Glutamatergic neuron (in vitro differentiated cells): ENCODE measurements around the gene GOLGA1. TPM values are rescaled to one million over a fixed set of nuclear protein-coding genes. Genes with fewer than 3 reads are reported as not detected.
"Not testable (repeated sequence)": the region's sequence is repeated elsewhere in the genome, so short reads cannot be mapped to it uniquely, and the experiment has no call there.

Source experiments
- DNase-seq: peaks from one replicate; pipeline ENCODE4 v3.0.0; 2022
- H3K27ac Mint-ChIP-seq: one replicate; pipeline ENCODE4 v1.8.0; 2020; ENCODE audit warnings: mild to moderate bottlenecking, mixed read lengths, inconsistent platforms; ENCODE audit not compliant: unreplicated experiment
- H3K27me3 Mint-ChIP-seq: one replicate; pipeline ENCODE4 v1.8.0; 2020; ENCODE audit warnings: mild to moderate bottlenecking, moderate library complexity, mixed read lengths, inconsistent platforms; ENCODE audit not compliant: unreplicated experiment
- H3K36me3 Mint-ChIP-seq: one replicate; pipeline ENCODE4 v1.8.0; 2020; ENCODE audit warnings: mild to moderate bottlenecking, mixed read lengths, inconsistent platforms; ENCODE audit not compliant: unreplicated experiment
- H3K4me1 Mint-ChIP-seq: one replicate; pipeline ENCODE4 v1.8.0; 2020; ENCODE audit warnings: mild to moderate bottlenecking, low read depth, mixed read lengths, inconsistent platforms; ENCODE audit not compliant: unreplicated experiment
- H3K4me3 Mint-ChIP-seq: one replicate; pipeline ENCODE4 v1.8.0; 2020; ENCODE audit warnings: mild to moderate bottlenecking, mixed read lengths, inconsistent platforms; ENCODE audit not compliant: unreplicated experiment
- H3K9me3 Mint-ChIP-seq: one replicate; pipeline ENCODE4 v1.8.0; 2020; ENCODE audit warnings: mild to moderate bottlenecking, moderate library complexity, mixed read lengths, inconsistent platforms; ENCODE audit not compliant: unreplicated experiment
- CTCF ChIP-seq: fragments of 200-600 bp; sonication (generic); IDR thresholded peaks from one replicate; pipeline ENCODE4 v1.5.0; 2021; ENCODE audit not compliant: partially characterized antibody, unreplicated experiment
- total RNA-seq: library from RNA; stranded (reverse); fragmentation: NEBNext Ultra II Directional; extraction: Animal tissue kit (Norgen Biotek cat#: 25700); gene quantifications from one replicate; pipeline ENCODE4 v1.2.1, GENCODE V29; 2021; ENCODE audit not compliant: unreplicated experiment

Gene GOLGA1
- total RNA-seq, 1 donor from 2014 or later: 18.3 TPM

- no peak overlapping the region for H3K27ac Mint-ChIP-seq
- no peaks in the 10 kb centered on the region for H3K9me3 Mint-ChIP-seq
- DNase-seq: no peak
- no peaks in the 10 kb centered on the region for H3K36me3 Mint-ChIP-seq
- H3K27me3 Mint-ChIP-seq: no peaks in the 10 kb centered on the region
- no peak for TF ChIP-seq CTCF
- H3K4me1 Mint-ChIP-seq: no peaks in the 10 kb centered on the region
- H3K4me3 Mint-ChIP-seq: no peak overlapping the region
Measured at GRCh38 chr9:124929464-124929863, 11.4 kb downstream of the GOLGA1 start.

GRCh38 chr9:124928116-124928515, 12.8 kb downstream of the GOLGA1 start:
- DNase-seq: no peak
- Mint-ChIP-seq H3K9me3 (no peaks in the 10 kb centered on the region), H3K27me3 (no peaks in the 10 kb centered on the region), H3K27ac (no peak overlapping the region), H3K36me3 (no peaks in the 10 kb centered on the region), H3K4me1 (no peaks in the 10 kb centered on the region), H3K4me3 (no peak overlapping the region)
- TF ChIP-seq CTCF: no peak

- not testable (repeated sequence) for H3K27me3 Mint-ChIP-seq, H3K4me1 Mint-ChIP-seq, DNase-seq, H3K27ac Mint-ChIP-seq, H3K4me3 Mint-ChIP-seq, H3K9me3 Mint-ChIP-seq, H3K36me3 Mint-ChIP-seq
Measured at GRCh38 chr9:124920394-124920793, 20.5 kb downstream of the GOLGA1 start.

GRCh38 chr9:124914753-124915405, 26.0 kb downstream of the GOLGA1 start:
- no peak for DNase-seq
- Mint-ChIP-seq H3K4me3 (no peak overlapping the region), H3K27me3 (peaks cover 2% of the 10 kb centered on the region), H3K9me3 (no peaks in the 10 kb centered on the region), H3K36me3 (peaks cover 13% of the 10 kb centered on the region), H3K4me1 (no peaks in the 10 kb centered on the region), H3K27ac (no peak overlapping the region)
- no peak for TF ChIP-seq CTCF

GRCh38 chr9:124913378-124913777, 27.5 kb downstream of the GOLGA1 start:
- Mint-ChIP-seq H3K4me1 (no peaks in the 10 kb centered on the region), H3K27me3 (no peaks in the 10 kb centered on the region), H3K9me3 (no peaks in the 10 kb centered on the region), H3K4me3 (no peak overlapping the region), H3K27ac (no peak overlapping the region), H3K36me3 (peaks cover 13% of the 10 kb centered on the region)
- no peak for TF ChIP-seq CTCF
- no peak for DNase-seq
